K562 (cell line): ENCODE results near the gene SULT2B1. TPM values are rescaled to one million over a fixed set of nuclear protein-coding genes. Genes with fewer than 3 reads are reported as not detected.
A peak's percentile ranks its signal among the peaks of the same experiment; 100 is the strongest.

Experiments used
- CSDE1 ChIP-seq, 2 experiments: fragments of 450-650 bp; IDR thresholded peaks; 2 replicates each; pipeline ENCODE4 v1.6.1; 2016; ENCODE audit warnings: mild to moderate bottlenecking in 1 of 2
- EHMT2 ChIP-seq: fragments of 450-650 bp; IDR thresholded peaks from 2 replicates; pipeline ENCODE4 v1.6.1; 2018; ENCODE audit warnings: antibody characterized with exemption
- HDAC8 ChIP-seq: fragments of 450-650 bp; IDR thresholded peaks from 2 replicates; pipeline ENCODE4 v1.6.1; 2016; ENCODE audit warnings: mild to moderate bottlenecking, missing genetic modification characterization, moderate library complexity, missing compliant biosample characterization
- HLTF ChIP-seq: fragments of 450-650 bp; IDR thresholded peaks from 2 replicates; pipeline ENCODE4 v1.6.1; 2016
- KLF16 ChIP-seq: IDR thresholded peaks from 2 replicates; pipeline ENCODE4 v1.6.1; 2016; ENCODE audit warnings: antibody characterized with exemption
- PHB2 ChIP-seq: fragments of 450-650 bp; IDR thresholded peaks from 2 replicates; pipeline ENCODE4 v1.6.1; 2017; ENCODE audit warnings: low read depth
- PTBP1 ChIP-seq: fragments of 200-400 bp; formaldehyde crosslinking; IDR thresholded peaks from 2 replicates; pipeline ENCODE4 v1.6.1; 2017; ENCODE audit warnings: low read depth, low read length
- RB1 ChIP-seq: fragments of 450-650 bp; IDR thresholded peaks from 2 replicates; pipeline ENCODE4 v1.6.1; 2017; ENCODE audit warnings: low read depth, mild to moderate bottlenecking
- RBBP5 ChIP-seq: fragments of 200-600 bp; sonication (generic); IDR thresholded peaks from 2 replicates; pipeline ENCODE4 v1.6.1; 2012; ENCODE audit warnings: borderline replicate concordance, mild to moderate bottlenecking, low read length, control low read depth, inconsistent platforms; ENCODE audit not compliant: insufficient read depth, poor library complexity, severe bottlenecking
- STAT5B ChIP-seq: fragments of 250-450 bp; sonication (Bioruptor Pico); IDR thresholded peaks from 2 replicates; pipeline ENCODE4 v1.8.0; 2021; ENCODE audit warnings: mild to moderate bottlenecking, inconsistent platforms
- TAF1 ChIP-seq: IDR thresholded peaks from 2 replicates; pipeline ENCODE4 v1.6.1; 2011; ENCODE audit warnings: mild to moderate bottlenecking, low read length, moderate library complexity; ENCODE audit not compliant: insufficient read depth, control insufficient read depth, severe bottlenecking; ENCODE audit errors: extremely low read depth
- TBP ChIP-seq: optimal IDR thresholded peaks from 2 replicates; pipeline ENCODE3; 2011; ENCODE audit warnings: low read depth, low read length, improper control_type of control experiment
- TCF7L2 ChIP-seq: fragments of 150-350 bp; IDR thresholded peaks from 2 replicates; pipeline ENCODE4 v1.6.1; 2016; ENCODE audit warnings: low read depth, mild to moderate bottlenecking, low read length, moderate library complexity
- ZFP36 ChIP-seq: fragments of 150-350 bp; IDR thresholded peaks from 2 replicates; pipeline ENCODE4 v1.6.1; 2018; ENCODE audit warnings: low read length, low read depth; ENCODE audit not compliant: partially characterized antibody
- ZNF143 ChIP-seq: sonication (generic); formaldehyde crosslinking; IDR thresholded peaks from 2 replicates; pipeline ENCODE4 v1.9.0; 2022; ENCODE audit warnings: mild to moderate bottlenecking, missing genetic modification reagents
- ZNF41 ChIP-seq: fragments of 250-450 bp; sonication (Bioruptor Pico); conservative IDR thresholded peaks from 2 replicates; pipeline ENCODE4 v1.4.0; 2020; ENCODE audit warnings: mild to moderate bottlenecking
- polyA plus RNA-seq, 8 experiments: library from polyadenylated mRNA; depleted of rRNA in 4 of 8; stranded (reverse) in 5 of 8; unstranded in 3 of 8; fragments of >200 nt; fragmentation: Nextera tagmentation in 2 of 8; fragmentation: Illumina TruSeq in 1 of 8; extraction: Ambion mirVana in 2 of 8; extraction: Trizol in 1 of 8; gene quantifications; 2 replicates each; pipeline versions ENCODE4 v1.2.1 to v1.2.3, GENCODE V29; 2011 to 2014; ENCODE audit warnings: inconsistent platforms in 1 of 8, missing spikeins in 1 of 8
- total RNA-seq, 7 experiments: library from RNA; depleted of rRNA in 6 of 7; stranded (reverse); fragments of >200 nt in 6 of 7; fragmentation: Illumina TruSeq in 2 of 7; extraction: Trizol in 2 of 7; gene quantifications; 2 replicates each; pipeline versions ENCODE4 v1.2.1 to v1.2.3, GENCODE V29; 2011 to 2021; ENCODE audit warnings: low replicate concordance in 1 of 7
- TF ChIP-seq, protein P1 (sequence below): fragments of 450-650 bp; formaldehyde crosslinking; IDR thresholded peaks from 2 replicates; pipeline ENCODE4 v1.4.0; 2020; ENCODE audit warnings: mild to moderate bottlenecking, moderate library complexity
- TF ChIP-seq, protein P2 (sequence below), 2 experiments: fragments of 450-650 bp in 1 of 2; IDR thresholded peaks; 2 replicates each; pipeline ENCODE4 v1.6.1; 2011 to 2017; ENCODE audit warnings: low read depth in 2 of 2, antibody characterized with exemption in 1 of 2, borderline replicate concordance in 1 of 2, low read length in 1 of 2, mild to moderate bottlenecking in 1 of 2, mixed read lengths in 1 of 2; ENCODE audit not compliant: control insufficient read depth in 1 of 2
- TF ChIP-seq, protein P3 (sequence below): IDR thresholded peaks from 2 replicates; pipeline ENCODE4 v1.6.1; 2012; ENCODE audit warnings: low read depth, low read length, improper control_type of control experiment, borderline replicate concordance
- TF ChIP-seq, protein P4 (sequence below): fragments of 200-800 bp; sonication (Bioruptor generic); IDR thresholded peaks from 2 replicates; pipeline ENCODE4 v1.6.1; 2017; ENCODE audit warnings: missing genetic modification characterization, missing compliant biosample characterization

SULT2B1 gene
- total and polyA plus RNA-seq, 9 of the 15 experiments (the other 6 are each of a cell fraction or from before 2014, with no cell fraction given): 0.09 to 0.62 (median 0.22) TPM; not detected in 2

DNA sequence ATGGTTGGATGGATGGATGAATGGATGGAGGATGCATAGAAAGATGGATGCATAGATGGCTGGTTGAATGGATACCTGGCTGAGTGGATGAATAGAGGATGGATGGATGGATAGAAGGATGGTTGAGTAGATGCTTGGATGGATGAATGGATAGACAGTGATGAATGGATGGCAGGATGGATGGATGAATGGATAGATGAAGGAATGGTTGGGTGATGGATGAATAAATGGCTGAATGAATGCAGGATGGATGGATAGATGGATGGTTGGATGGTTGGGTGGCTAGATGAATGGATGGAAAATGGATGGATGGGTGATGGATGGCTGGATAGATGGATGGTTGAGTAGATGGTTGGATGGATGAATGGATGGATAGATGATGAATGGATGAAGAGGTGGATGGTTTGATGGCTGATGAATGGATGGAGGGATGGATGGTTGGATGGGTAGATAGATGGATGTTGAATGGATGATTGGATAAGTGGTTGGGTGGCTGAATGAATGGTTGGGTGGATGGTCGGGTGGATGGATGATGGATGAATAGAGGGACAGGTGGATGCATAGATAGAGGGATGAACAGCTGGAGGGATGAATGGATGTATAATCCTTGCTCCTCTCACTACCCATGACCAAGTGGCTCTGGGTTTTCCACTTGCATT is 3.6 kb upstream of the SULT2B1 start (continued):
- TF ChIP-seq, protein P1, sequence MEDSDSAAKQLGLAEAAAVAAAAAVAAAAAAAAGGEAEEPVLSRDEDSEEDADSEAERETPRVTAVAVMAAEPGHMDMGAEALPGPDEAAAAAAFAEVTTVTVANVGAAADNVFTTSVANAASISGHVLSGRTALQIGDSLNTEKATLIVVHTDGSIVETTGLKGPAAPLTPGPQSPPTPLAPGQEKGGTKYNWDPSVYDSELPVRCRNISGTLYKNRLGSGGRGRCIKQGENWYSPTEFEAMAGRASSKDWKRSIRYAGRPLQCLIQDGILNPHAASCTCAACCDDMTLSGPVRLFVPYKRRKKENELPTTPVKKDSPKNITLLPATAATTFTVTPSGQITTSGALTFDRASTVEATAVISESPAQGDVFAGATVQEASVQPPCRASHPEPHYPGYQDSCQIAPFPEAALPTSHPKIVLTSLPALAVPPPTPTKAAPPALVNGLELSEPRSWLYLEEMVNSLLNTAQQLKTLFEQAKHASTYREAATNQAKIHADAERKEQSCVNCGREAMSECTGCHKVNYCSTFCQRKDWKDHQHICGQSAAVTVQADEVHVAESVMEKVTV (CRISPR knock-in tag): no peak
- no peak for TF ChIP-seq PHB2
- TF ChIP-seq ZNF41: no peak
- no peak for TF ChIP-seq HDAC8 (tag)
- TF ChIP-seq HLTF: no peak
- no peak for TF ChIP-seq TCF7L2
- TF ChIP-seq ZNF143: no peak
- no peak for TF ChIP-seq ZFP36
- no peak for TF ChIP-seq PTBP1
- TF ChIP-seq, protein P2, sequence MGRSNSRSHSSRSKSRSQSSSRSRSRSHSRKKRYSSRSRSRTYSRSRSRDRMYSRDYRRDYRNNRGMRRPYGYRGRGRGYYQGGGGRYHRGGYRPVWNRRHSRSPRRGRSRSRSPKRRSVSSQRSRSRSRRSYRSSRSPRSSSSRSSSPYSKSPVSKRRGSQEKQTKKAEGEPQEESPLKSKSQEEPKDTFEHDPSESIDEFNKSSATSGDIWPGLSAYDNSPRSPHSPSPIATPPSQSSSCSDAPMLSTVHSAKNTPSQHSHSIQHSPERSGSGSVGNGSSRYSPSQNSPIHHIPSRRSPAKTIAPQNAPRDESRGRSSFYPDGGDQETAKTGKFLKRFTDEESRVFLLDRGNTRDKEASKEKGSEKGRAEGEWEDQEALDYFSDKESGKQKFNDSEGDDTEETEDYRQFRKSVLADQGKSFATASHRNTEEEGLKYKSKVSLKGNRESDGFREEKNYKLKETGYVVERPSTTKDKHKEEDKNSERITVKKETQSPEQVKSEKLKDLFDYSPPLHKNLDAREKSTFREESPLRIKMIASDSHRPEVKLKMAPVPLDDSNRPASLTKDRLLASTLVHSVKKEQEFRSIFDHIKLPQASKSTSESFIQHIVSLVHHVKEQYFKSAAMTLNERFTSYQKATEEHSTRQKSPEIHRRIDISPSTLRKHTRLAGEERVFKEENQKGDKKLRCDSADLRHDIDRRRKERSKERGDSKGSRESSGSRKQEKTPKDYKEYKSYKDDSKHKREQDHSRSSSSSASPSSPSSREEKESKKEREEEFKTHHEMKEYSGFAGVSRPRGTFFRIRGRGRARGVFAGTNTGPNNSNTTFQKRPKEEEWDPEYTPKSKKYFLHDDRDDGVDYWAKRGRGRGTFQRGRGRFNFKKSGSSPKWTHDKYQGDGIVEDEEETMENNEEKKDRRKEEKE (IDR thresholded peaks at IDR 0.05; ENCODE audit: borderline replicate concordance in 1 of 2, control insufficient read depth in 1 of 2, low read depth in 2 of 2, low read length in 1 of 2): no peak
- TF ChIP-seq, protein P3, sequence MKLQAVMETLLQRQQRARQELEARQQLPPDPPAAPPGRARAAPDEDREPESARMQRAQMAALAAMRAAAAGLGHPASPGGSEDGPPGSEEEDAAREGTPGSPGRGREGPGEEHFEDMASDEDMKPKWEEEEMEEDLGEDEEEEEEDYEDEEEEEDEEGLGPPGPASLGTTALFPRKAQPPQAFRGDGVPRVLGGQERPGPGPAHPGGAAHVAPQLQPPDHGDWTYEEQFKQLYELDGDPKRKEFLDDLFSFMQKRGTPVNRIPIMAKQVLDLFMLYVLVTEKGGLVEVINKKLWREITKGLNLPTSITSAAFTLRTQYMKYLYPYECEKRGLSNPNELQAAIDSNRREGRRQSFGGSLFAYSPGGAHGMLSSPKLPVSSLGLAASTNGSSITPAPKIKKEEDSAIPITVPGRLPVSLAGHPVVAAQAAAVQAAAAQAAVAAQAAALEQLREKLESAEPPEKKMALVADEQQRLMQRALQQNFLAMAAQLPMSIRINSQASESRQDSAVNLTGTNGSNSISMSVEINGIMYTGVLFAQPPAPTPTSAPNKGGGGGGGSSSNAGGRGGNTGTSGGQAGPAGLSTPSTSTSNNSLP: no peak
- peak; percentile 93 for TF ChIP-seq EHMT2
- TF ChIP-seq TBP: no peak
- TF ChIP-seq, protein P4, sequence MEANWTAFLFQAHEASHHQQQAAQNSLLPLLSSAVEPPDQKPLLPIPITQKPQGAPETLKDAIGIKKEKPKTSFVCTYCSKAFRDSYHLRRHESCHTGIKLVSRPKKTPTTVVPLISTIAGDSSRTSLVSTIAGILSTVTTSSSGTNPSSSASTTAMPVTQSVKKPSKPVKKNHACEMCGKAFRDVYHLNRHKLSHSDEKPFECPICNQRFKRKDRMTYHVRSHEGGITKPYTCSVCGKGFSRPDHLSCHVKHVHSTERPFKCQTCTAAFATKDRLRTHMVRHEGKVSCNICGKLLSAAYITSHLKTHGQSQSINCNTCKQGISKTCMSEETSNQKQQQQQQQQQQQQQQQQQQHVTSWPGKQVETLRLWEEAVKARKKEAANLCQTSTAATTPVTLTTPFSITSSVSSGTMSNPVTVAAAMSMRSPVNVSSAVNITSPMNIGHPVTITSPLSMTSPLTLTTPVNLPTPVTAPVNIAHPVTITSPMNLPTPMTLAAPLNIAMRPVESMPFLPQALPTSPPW (CRISPR knock-in tag): no peak
- no peak for TF ChIP-seq KLF16
- TF ChIP-seq STAT5B (CRISPR knock-in tag): no peak
- no peak for TF ChIP-seq RB1
- TF ChIP-seq CSDE1 (IDR thresholded peaks at IDR 0.05): peak in 1 of 2 experiments; percentile 45; a peak in 1 of 4 replicates
- no peak for TF ChIP-seq RBBP5
- TF ChIP-seq TAF1: no peak
